HepG2 (cell line): ENCODE results near the gene PTX4. TPM values are rescaled to one million over a fixed set of nuclear protein-coding genes. Genes with fewer than 3 reads are reported as not detected.

Source experiments
- ATF7 ChIP-seq, 2 experiments: fragments of 450-650 bp in 1 of 2; sonication (generic) in 1 of 2; formaldehyde crosslinking in 1 of 2; IDR thresholded peaks; 2 replicates each; pipeline versions ENCODE4 v1.4.0 to v1.6.1; 2016 to 2020; ENCODE audit warnings: antibody characterized with exemption in 1 of 2, mild to moderate bottlenecking in 1 of 2, missing genetic modification reagents in 1 of 2
- ATRX ChIP-seq: sonication (generic); formaldehyde crosslinking; IDR thresholded peaks from 2 replicates; pipeline ENCODE4 v1.4.0; 2020; ENCODE audit warnings: missing genetic modification reagents, borderline replicate concordance
- ERF ChIP-seq: IDR thresholded peaks from 2 replicates; pipeline ENCODE4 v1.6.1; 2018; ENCODE audit warnings: missing biosample characterization, missing genetic modification reagents
- FOXO4 ChIP-seq: sonication (generic); formaldehyde crosslinking; conservative IDR thresholded peaks from 2 replicates; pipeline ENCODE4 v1.8.1; 2023; ENCODE audit warnings: missing genetic modification reagents
- GATAD1 ChIP-seq: IDR thresholded peaks from 2 replicates; pipeline ENCODE4 v1.6.1; 2016; ENCODE audit warnings: missing genetic modification reagents, missing compliant biosample characterization
- HDAC2 ChIP-seq: sonication (generic); formaldehyde crosslinking; IDR thresholded peaks from 2 replicates; pipeline ENCODE4 v1.4.0; 2020; ENCODE audit warnings: missing genetic modification reagents
- HDAC6 ChIP-seq: fragments of 200-600 bp; sonication (generic); IDR thresholded peaks from 2 replicates; pipeline ENCODE4 v1.7.0; 2017; ENCODE audit warnings: mild to moderate bottlenecking, antibody characterized with exemption, low read length, low read depth
- MAFF ChIP-seq: IDR thresholded peaks from 2 replicates; pipeline ENCODE4 v1.6.1; 2011; ENCODE audit warnings: low read depth, low read length, improper control_type of control experiment
- MEIS2 ChIP-seq: sonication (generic); formaldehyde crosslinking; IDR thresholded peaks from 2 replicates; pipeline ENCODE4 v1.9.0; 2021; ENCODE audit warnings: mild to moderate bottlenecking, missing genetic modification reagents
- MIER3 ChIP-seq: IDR thresholded peaks from 2 replicates; pipeline ENCODE4 v1.6.1; 2016; ENCODE audit warnings: missing compliant biosample characterization, borderline replicate concordance
- MLX ChIP-seq: IDR thresholded peaks from 2 replicates; pipeline ENCODE4 v1.6.1; 2016
- PAX8 ChIP-seq: sonication (generic); formaldehyde crosslinking; IDR thresholded peaks from 2 replicates; pipeline ENCODE4 v1.8.0; 2022; ENCODE audit warnings: mild to moderate bottlenecking, missing genetic modification reagents, borderline replicate concordance
- SAFB2 ChIP-seq: sonication (generic); formaldehyde crosslinking; IDR thresholded peaks from 2 replicates; pipeline ENCODE4 v1.5.1; 2020; ENCODE audit warnings: missing genetic modification reagents, low read depth, mild to moderate bottlenecking, borderline replicate concordance
- SAP130 ChIP-seq: IDR thresholded peaks from 2 replicates; pipeline ENCODE4 v1.6.1; 2016; ENCODE audit warnings: low read depth
- SMAD3 ChIP-seq: sonication (generic); formaldehyde crosslinking; IDR thresholded peaks from 2 replicates; pipeline ENCODE4 v1.4.0; 2020; ENCODE audit warnings: missing genetic modification reagents
- TFAP4 ChIP-seq: sonication (generic); IDR thresholded peaks from 2 replicates; pipeline ENCODE4 v1.6.1; 2016; ENCODE audit warnings: low read depth, borderline replicate concordance
- ZBTB26 ChIP-seq: IDR thresholded peaks from 2 replicates; pipeline ENCODE4 v1.6.1; 2016; ENCODE audit warnings: missing compliant biosample characterization, missing genetic modification reagents, borderline replicate concordance
- ZBTB38 ChIP-seq: sonication (generic); formaldehyde crosslinking; IDR thresholded peaks from 2 replicates; pipeline ENCODE4 v1.5.1; 2020; ENCODE audit warnings: mild to moderate bottlenecking, missing genetic modification reagents
- ZFP36 ChIP-seq: fragments of 150-350 bp; IDR thresholded peaks from 2 replicates; pipeline ENCODE4 v1.6.1; 2018; ENCODE audit warnings: borderline replicate concordance, low read length, low read depth; ENCODE audit not compliant: partially characterized antibody
- ZFP90 ChIP-seq: sonication (generic); formaldehyde crosslinking; IDR thresholded peaks from 2 replicates; pipeline ENCODE4 v1.8.0; 2022; ENCODE audit warnings: missing genetic modification reagents, mild to moderate bottlenecking, inconsistent platforms, borderline replicate concordance
- ZFX ChIP-seq: sonication (generic); formaldehyde crosslinking; IDR thresholded peaks from 2 replicates; pipeline ENCODE4 v1.4.0; 2020; ENCODE audit warnings: mild to moderate bottlenecking, low read depth, missing genetic modification reagents, moderate library complexity
- ZNF136 ChIP-seq: sonication (generic); formaldehyde crosslinking; IDR thresholded peaks from 2 replicates; pipeline ENCODE4 v1.8.1; 2022; ENCODE audit warnings: low read depth, mild to moderate bottlenecking, moderate library complexity, missing genetic modification reagents
- ZNF160 ChIP-seq: sonication (generic); formaldehyde crosslinking; IDR thresholded peaks from 2 replicates; pipeline ENCODE4 v1.8.0; 2022; ENCODE audit warnings: mild to moderate bottlenecking, inconsistent platforms, missing genetic modification reagents
- ZNF235 ChIP-seq: sonication (generic); formaldehyde crosslinking; IDR thresholded peaks from 2 replicates; pipeline ENCODE4 v1.8.1; 2023; ENCODE audit warnings: mild to moderate bottlenecking, missing genetic modification reagents, borderline replicate concordance
- ZNF510 ChIP-seq: sonication (generic); formaldehyde crosslinking; IDR thresholded peaks from 2 replicates; pipeline ENCODE4 v1.4.0; 2020; ENCODE audit warnings: low read depth, mild to moderate bottlenecking, missing genetic modification reagents
- ZNF709 ChIP-seq: sonication (generic); formaldehyde crosslinking; IDR thresholded peaks from 2 replicates; pipeline ENCODE4 v1.5.0; 2020; ENCODE audit warnings: mild to moderate bottlenecking, missing genetic modification reagents
- ZNF773 ChIP-seq: sonication (generic); formaldehyde crosslinking; IDR thresholded peaks from 2 replicates; pipeline ENCODE4 v1.4.0; 2020; ENCODE audit warnings: missing genetic modification reagents, borderline replicate concordance
- ZNF781 ChIP-seq: sonication (generic); formaldehyde crosslinking; IDR thresholded peaks from 2 replicates; pipeline ENCODE4 v1.5.1; 2020; ENCODE audit warnings: borderline replicate concordance, mild to moderate bottlenecking, missing genetic modification reagents; ENCODE audit errors: not compliant biosample characterization
- ZNF790 ChIP-seq: sonication (generic); formaldehyde crosslinking; IDR thresholded peaks from 2 replicates; pipeline ENCODE4 v1.8.0; 2022; ENCODE audit warnings: missing genetic modification reagents, mild to moderate bottlenecking, borderline replicate concordance
- polyA plus RNA-seq, 8 experiments: library from polyadenylated mRNA; depleted of rRNA in 3 of 8; stranded (reverse) in 7 of 8; unstranded in 1 of 8; fragments of >200 nt; fragmentation: Illumina TruSeq in 4 of 8; extraction: Trizol in 4 of 8; gene quantifications; 2 replicates each; pipeline versions ENCODE4 v1.2.1 to v1.2.3, GENCODE V29; 2011 to 2016; ENCODE audit warnings: low read depth in 4 of 8, missing spikeins in 1 of 8, mixed read lengths in 1 of 8; ENCODE audit not compliant: insufficient read depth in 1 of 8
- total RNA-seq, 5 experiments: library from RNA; depleted of rRNA; stranded (reverse); fragments of >200 nt; fragmentation: Illumina TruSeq; extraction: Trizol; gene quantifications; 2 replicates each; pipeline ENCODE4 v1.2.3, GENCODE V29; 2016; ENCODE audit warnings: low read depth in 1 of 5

The PTX4 gene
- total and polyA plus RNA-seq, 2 of the 13 experiments (the other 11 are each of a cell fraction or from before 2014, with no cell fraction given): 0.04 TPM; not detected in 1

GRCh38 chr16:1494129-1494640 lies 5.4 kb upstream of the PTX4 start (continued):
- no peak for TF ChIP-seq ZNF235 (CRISPR knock-in tag)
- TF ChIP-seq ZNF781: no peak
- no peak for TF ChIP-seq ZFP90 (CRISPR knock-in tag)
- TF ChIP-seq PAX8 (CRISPR knock-in tag): no peak
- TF ChIP-seq MAFF: no peak
- TF ChIP-seq GATAD1 (CRISPR knock-in tag): peak; percentile 55
- no peak for TF ChIP-seq ZNF160 (CRISPR knock-in tag)
- no peak for TF ChIP-seq ATRX (CRISPR knock-in tag)
- no peak for TF ChIP-seq ZNF709
- TF ChIP-seq ZNF790 (CRISPR knock-in tag): no peak
- peak; percentile 41; the same call in 1 of the 2 replicates for TF ChIP-seq ZFX (CRISPR knock-in tag)
- no peak for TF ChIP-seq ZFP36
- TF ChIP-seq MLX (CRISPR knock-in tag): no peak
- TF ChIP-seq ZNF510 (CRISPR knock-in tag): no peak
- TF ChIP-seq ATF7 (IDR thresholded peaks at IDR 0.05): no peak
- TF ChIP-seq ATF7 (CRISPR knock-in tag; IDR thresholded peaks at IDR 0.05): no peak
- TF ChIP-seq SAFB2 (CRISPR knock-in tag): no peak
- TF ChIP-seq SMAD3 (CRISPR knock-in tag): no peak
- peak; percentile 54; the same call in 1 of the 2 replicates for TF ChIP-seq SAP130 (CRISPR knock-in tag)
- peak; percentile 80 for TF ChIP-seq ZBTB38
- no peak for TF ChIP-seq MIER3 (CRISPR knock-in tag)
- TF ChIP-seq ZBTB26 (CRISPR knock-in tag): no peak
- no peak for TF ChIP-seq ZNF136 (CRISPR knock-in tag)
- no peak for TF ChIP-seq TFAP4
- TF ChIP-seq HDAC2 (CRISPR knock-in tag): no peak
- TF ChIP-seq HDAC6: no peak
- TF ChIP-seq ERF (CRISPR knock-in tag): no peak
- no peak for TF ChIP-seq ZNF773 (CRISPR knock-in tag)
- no peak for TF ChIP-seq FOXO4 (CRISPR knock-in tag)
- TF ChIP-seq MEIS2 (CRISPR knock-in tag): no peak
